GM12873 (cell line): ENCODE measurements around the gene MOXD1.

Source experiments
- CTCF ChIP-seq: IDR thresholded peaks from 2 replicates; pipeline ENCODE4 v1.5.1; 2012; ENCODE audit warnings: low read depth, mild to moderate bottlenecking, moderate library complexity, low read length, control low read depth; ENCODE audit not compliant: insufficient read depth; ENCODE audit errors: missing control alignments

Gene MOXD1

GRCh38 chr6:132382630-132383175, 18.6 kb downstream of the MOXD1 start:
- TF ChIP-seq CTCF = no peak

DNA sequence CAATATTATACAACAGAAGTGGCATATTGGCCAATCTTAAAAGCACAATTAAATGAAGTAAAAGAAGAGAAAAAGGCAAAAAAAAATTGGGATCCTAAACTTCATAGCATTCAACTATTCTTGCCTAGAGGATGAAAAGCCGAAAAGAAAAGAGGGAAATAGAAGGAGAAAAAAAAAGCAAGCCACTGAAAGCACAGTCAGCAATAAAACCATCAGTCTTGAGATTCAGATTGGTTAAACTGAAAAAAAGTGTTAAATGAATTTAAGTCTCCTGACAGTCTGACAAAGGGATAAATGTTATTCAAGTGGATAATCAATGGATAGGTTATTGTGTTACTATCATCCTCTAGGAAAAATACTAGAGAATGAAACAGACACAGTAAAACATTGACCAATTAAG, 19.9 kb downstream of the MOXD1 start:
- TF ChIP-seq CTCF = no peak

GRCh38 chr6:132380358-132381029, 20.8 kb downstream of the MOXD1 start:
- no peak for TF ChIP-seq CTCF

GRCh38 chr6:132369526-132369925, 31.7 kb downstream of the MOXD1 start:
- no peak for TF ChIP-seq CTCF

DNA sequence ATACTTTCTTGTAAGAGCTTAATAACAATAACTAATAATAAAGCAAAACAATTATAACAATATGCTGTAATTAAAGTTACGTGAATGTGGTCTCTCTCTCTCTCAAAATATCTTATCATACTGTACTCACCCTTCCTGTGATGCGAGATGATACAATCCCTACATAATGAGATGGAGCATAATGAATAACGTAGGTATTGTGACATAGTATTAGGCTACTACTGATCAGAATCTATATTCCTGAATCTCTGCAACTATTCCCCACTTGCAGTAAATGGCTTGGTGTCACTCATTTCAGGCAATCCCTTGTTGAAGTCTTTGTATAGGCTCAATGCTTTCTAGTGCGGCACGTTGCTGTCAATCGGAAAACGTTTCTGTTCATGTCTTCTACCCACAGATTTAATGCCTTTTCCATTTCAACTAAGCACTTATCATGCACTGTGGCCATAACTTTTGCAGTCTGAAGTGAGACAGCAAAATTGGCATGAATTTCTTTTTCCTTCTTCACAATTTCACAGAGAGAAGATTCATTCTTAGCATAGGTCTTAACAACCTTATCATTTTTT, 32.3 kb downstream of the MOXD1 start:
- no peak for TF ChIP-seq CTCF

GRCh38 chr6:132365281-132365907, 35.9 kb downstream of the MOXD1 start:
- TF ChIP-seq CTCF = no peak

DNA sequence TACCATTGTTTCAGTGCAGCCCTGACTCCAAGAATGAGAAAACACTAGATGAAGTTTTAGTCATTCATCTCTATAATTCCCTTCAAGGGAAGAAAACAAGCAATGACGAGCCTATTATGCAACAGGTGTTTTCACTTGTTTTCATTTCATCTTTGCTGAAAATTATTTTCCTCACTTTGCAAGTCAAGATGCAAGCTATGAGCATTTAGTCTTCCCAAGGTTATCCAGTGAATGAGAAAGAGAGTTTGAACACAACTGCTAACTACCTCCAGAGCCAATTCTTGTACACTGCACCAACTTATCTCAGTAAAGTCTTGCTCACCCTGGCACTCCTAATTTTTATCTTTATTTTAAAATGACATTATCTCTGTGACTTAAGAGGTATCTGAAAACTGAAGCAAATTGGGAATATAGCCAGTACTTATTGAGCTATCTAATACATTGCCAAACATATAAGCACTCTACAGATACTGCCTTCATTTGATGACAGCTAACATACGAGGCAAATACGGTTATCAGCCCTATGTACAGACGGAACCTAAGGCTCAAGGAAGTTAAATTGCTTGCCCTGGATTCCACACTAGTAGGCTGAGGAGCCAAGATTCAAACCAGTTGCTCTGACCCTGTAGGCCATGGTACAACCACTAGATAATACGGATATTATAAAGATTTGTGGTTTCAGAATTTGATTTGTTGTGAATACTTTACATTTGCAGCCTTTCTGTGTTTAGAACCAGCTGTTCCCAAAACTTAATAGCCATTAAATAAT, 36.8 kb downstream of the MOXD1 start:
- TF ChIP-seq CTCF = no peak
